Measurements from ENCODE around the gene APBA1.

DNA sequence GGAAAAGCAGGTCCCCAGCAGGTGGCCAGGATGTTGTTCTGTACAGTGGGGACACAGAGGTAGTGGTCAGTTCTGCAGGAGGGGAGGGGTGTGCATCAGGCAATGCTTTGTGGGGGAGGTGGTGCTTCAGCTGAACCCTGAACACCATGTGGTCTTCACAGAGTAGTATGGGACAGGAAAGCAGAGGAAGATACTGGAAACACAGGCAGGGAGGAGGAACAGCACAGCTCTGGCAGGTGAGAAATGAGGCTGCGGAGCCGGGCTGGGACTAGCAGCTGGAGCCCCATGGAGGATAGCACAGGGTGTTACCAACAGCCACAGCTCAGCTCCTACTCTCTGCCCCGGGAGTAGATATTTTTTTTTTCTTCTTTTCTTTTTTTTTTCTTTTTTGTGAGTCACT is 185.7 kb downstream of the APBA1 start:
- TF ChIP-seq, protein P1, sequence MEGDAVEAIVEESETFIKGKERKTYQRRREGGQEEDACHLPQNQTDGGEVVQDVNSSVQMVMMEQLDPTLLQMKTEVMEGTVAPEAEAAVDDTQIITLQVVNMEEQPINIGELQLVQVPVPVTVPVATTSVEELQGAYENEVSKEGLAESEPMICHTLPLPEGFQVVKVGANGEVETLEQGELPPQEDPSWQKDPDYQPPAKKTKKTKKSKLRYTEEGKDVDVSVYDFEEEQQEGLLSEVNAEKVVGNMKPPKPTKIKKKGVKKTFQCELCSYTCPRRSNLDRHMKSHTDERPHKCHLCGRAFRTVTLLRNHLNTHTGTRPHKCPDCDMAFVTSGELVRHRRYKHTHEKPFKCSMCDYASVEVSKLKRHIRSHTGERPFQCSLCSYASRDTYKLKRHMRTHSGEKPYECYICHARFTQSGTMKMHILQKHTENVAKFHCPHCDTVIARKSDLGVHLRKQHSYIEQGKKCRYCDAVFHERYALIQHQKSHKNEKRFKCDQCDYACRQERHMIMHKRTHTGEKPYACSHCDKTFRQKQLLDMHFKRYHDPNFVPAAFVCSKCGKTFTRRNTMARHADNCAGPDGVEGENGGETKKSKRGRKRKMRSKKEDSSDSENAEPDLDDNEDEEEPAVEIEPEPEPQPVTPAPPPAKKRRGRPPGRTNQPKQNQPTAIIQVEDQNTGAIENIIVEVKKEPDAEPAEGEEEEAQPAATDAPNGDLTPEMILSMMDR (IDR thresholded peaks at IDR 0.05; ENCODE audit: insufficient read depth, low read depth, low read length) = no peak
- no peak for TF ChIP-seq EZH2 (IDR thresholded peaks at IDR 0.05; ENCODE audit: insufficient read depth, low read length)

Measured in astrocyte (in vitro differentiated cells and primary cell).